ENCODE measurements around the gene SNN. TPM values are rescaled to one million over a fixed set of nuclear protein-coding genes. Genes with fewer than 3 reads are reported as not detected.

SNN gene
- total and polyA plus RNA-seq, 2 of the 8 experiments (the other 6 are each of a cell fraction or from before 2014, with no cell fraction given), result 37.4 to 66.9 TPM

DNA sequence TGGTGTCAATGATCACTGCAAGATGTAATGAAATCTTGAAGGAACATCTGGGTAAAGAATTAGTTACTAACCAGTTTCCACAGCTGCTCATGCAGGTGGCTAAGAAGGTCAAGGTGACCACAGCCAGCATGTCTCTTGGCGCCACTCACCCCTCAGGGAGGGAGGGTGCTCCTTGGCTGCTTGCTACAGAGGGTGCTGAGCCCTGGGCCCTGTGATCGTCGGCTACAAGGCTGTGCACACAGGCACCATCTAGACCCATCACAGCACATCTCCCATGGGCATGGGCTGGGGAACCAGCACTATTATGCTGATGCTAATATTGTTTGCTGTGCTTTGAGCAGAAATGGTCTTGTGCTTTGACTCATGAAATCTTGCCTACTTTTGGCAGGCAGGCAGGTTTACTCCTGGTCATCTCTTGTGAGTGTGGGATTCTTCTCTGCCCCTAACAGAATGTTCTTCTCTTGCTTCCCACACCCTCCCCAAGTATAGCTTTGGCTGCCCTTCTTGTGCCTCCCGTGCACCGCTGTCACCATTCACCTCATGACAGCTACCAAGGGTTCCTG, 38.0 kb downstream of the SNN start (continued):
- no peak for TF ChIP-seq KDM4A (IDR thresholded peaks at IDR 0.05; ENCODE audit: low read depth, low read length, severe bottlenecking)
- TF ChIP-seq BRCA1 (IDR thresholded peaks at IDR 0.05; ENCODE audit: low read depth, low read length), result no peak
